CD4-positive, alpha-beta T cell treated with Interleukin-1 beta for 1 hour (primary cell): ENCODE results near the gene AGBL1.

Source experiments
- DNase-seq, 2 donors: peaks; one replicate each; pipeline ENCODE4 v3.0.0-alpha.2; 2020 to 2022

Gene AGBL1

GRCh38 chr15:86654501-86654900 is 574.8 kb downstream of the AGBL1 start:
- no peak for DNase-seq

DNA sequence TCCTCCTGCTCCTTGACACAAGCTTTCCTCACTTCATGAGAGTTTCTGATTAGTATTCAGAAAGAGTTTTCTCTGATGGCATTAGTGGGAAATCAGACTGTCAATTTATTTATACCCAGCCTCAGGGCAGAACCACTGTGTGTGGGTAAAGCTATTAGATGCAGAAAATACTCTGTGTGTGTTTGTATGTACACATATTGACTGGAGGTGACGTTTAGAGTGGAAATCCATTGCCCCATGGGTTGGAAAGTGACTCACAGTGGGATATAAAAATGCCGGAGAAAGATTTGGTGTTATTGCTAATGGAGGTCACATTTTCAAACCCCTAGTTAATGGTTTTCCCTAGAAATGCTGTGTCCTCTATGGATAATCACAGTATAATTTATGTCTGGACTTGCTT is 577.6 kb downstream of the AGBL1 start:
- no peak for DNase-seq

DNA sequence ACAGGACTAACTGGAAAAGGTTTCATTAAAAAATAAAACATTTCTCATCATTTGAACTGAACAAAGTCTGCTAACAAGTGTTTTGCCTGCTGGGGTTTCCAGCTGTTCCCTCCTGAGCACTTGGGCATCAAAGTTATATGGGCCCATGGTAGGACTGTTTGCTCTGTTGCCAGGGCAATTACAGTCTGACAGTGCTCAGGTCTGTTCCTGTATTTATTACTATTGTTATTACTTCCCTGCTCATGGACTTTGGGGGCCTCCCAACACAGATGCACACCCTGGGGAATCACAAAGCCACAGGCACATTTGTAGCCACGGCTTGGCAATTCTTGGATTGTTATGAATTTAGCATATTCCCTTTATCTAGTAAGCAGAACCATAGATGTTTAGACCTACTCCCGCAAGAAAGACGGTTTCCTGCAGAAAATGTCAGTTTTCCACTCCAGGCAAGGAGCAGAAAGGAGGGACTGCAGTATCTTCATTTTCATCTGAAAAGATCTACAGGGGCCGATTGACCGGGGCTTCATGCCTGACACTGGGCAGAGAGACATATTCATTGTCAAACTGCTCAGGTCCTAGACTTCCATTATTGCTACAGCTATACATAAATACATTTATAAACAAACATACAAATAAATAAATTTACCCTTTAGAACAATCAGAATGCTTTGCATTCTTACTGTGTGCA is 580.2 kb downstream of the AGBL1 start:
- DNase-seq: no peak

DNA sequence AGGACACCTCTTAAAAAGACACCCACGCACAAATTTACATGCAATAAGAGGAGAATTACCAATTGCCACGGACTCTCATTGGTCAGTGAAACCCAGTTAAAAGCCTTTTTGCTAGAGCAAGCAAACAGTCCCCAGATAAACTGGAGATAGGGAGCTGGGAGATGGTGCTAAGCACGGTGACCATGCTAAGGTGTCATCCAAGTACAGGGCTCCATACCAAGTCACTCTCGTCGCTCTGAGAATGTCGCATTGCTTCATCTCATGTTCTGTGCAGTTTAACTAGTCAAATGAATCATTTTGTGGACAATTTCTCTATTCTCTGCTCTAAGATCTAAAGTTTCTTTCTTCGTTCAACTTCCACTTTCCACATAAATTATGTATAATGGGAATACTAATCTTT is 581.9 kb downstream of the AGBL1 start:
- no peak for DNase-seq

GRCh38 chr15:86663304-86663703 is 583.6 kb downstream of the AGBL1 start:
- no peak for DNase-seq

- DNase-seq: no peak
Measured at GRCh38 chr15:86663979-86664378, 584.3 kb downstream of the AGBL1 start.

DNA sequence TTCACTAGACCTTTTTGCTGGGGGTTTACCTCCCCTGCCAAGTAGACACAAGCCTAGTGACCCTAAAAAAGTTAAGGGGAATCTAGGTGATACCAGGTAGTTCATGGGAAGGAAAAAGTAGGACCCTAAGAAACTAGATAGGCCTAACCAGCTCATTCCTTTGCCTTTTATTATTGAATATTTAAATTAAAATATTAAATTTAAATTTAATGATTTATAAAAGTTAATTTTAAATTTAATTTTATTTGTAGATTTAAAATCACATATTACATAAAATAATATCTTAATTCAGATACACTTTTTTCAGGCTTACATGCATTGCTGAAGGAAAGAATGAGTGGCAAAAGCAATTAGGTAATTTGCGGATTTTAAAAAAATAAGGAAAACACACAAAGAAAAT is 584.9 kb downstream of the AGBL1 start:
- no peak for DNase-seq

GRCh38 chr15:86676002-86676401 is 596.3 kb downstream of the AGBL1 start:
- DNase-seq: no peak

GRCh38 chr15:86677278-86677677 is 597.6 kb downstream of the AGBL1 start:
- no peak for DNase-seq

GRCh38 chr15:86685263-86685662 is 605.6 kb downstream of the AGBL1 start:
- no peak for DNase-seq

DNA sequence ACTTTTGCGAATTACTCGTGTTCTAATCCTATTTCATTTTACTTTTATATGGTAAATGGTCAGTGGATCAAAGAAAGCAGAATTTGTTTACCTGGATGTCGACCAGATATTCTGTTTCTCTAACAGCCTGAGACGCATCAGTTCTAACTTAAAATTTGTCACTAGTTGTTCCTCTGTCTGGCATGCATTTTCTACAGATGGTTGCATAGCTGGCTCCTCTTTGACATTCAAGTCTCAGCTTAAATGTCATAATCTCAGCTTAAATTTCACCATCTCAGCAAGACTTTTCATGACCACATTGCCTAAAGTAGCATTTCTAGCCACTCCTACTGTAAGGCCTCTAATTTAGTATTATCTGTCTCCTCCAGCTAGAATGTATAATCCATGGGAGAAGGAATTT is 609.3 kb downstream of the AGBL1 start:
- DNase-seq: no peak

GRCh38 chr15:86690566-86690965 is 610.9 kb downstream of the AGBL1 start:
- no peak for DNase-seq

DNA sequence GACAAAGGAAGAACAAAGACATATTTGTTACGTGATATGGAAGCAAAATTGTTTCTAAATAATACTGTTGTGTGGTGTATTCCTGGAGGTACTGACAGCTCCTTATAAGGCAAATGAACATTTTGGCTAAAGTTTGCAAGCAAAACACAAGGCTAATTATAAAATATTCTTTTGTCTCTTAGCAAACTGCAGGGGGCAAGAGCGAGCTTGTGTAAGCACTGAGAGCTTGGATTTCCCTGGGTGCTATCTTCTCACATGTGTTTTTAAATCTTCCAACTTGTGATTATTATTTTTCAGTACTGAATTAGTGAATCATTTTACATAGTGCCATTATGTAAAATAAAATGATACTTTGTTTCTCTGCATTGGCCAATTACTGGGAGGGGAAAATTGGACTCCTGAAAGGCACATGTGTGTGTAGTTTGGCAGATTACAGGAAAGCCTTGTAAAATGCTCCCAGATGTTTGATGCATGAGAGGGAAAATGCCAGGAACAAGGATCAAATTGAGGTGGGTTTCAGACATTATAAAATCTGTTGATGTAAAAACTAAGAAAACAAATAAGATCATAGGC is 611.5 kb downstream of the AGBL1 start:
- no peak for DNase-seq

- DNase-seq: no peak
Measured at GRCh38 chr15:86700864-86701610, 621.4 kb downstream of the AGBL1 start.

GRCh38 chr15:86701611-86701963 is 621.9 kb downstream of the AGBL1 start:
- no peak for DNase-seq

DNA sequence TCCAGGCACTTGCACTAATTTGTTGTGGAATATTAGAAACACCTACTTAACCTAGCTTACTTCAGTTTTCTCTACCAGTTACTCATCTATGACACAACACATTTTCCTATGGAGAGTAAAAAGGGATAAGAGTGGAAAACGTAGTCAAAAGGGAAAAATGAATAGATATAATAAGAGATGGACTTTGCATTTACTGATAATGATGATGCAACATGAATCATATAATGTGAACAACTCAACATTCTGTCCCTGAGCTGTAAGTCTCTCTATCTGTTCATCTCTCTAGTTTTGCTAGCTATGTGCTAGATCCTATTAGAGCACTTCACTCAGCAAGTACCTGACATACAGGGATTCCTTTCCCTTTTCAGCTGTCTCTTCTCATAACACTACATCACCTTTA is 627.1 kb downstream of the AGBL1 start:
- no peak for DNase-seq

GRCh38 chr15:86711476-86711875 is 631.8 kb downstream of the AGBL1 start:
- no peak for DNase-seq

DNA sequence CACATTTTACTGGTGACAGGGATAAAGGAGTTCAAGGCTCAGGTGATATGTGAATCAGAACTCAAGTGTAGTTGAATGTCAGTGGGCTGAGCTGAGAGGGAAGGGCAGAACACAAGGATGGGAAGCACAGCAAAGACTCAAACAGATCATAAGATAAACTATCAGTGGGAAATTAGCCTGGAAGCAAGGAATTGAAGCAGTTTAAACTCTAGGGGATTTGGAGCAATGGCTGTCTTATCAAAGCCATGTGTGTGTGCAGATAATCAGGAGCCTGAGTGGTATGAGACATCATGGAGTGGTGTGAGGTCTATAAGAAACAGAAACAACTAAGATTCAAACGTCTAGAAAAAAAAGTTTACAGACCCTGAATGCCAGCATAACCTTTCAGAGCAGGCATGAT is 634.6 kb downstream of the AGBL1 start:
- no peak for DNase-seq

DNA sequence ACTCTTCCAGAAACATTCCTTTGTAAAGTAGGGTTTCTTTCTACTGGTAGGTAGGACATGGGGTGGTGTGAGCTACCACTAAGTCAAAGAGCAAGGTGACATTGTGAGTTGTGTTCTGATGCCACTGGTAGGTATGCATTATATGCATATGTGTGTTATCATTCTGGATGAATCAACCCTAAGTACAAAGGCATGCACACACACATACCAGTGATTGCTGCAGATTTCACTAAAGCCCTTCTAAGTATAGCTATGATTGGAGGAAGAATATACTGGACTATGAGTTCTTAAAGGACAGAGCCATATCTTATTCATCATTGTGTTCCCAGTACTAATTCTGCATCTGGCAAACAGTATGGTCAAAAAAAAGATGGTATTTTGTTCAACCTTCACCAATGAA is 646.0 kb downstream of the AGBL1 start:
- no peak for DNase-seq

- DNase-seq: no peak
Measured at GRCh38 chr15:86735247-86736040, 655.8 kb downstream of the AGBL1 start.

- no peak for DNase-seq
Measured at GRCh38 chr15:86741917-86742316, 662.2 kb downstream of the AGBL1 start.

DNA sequence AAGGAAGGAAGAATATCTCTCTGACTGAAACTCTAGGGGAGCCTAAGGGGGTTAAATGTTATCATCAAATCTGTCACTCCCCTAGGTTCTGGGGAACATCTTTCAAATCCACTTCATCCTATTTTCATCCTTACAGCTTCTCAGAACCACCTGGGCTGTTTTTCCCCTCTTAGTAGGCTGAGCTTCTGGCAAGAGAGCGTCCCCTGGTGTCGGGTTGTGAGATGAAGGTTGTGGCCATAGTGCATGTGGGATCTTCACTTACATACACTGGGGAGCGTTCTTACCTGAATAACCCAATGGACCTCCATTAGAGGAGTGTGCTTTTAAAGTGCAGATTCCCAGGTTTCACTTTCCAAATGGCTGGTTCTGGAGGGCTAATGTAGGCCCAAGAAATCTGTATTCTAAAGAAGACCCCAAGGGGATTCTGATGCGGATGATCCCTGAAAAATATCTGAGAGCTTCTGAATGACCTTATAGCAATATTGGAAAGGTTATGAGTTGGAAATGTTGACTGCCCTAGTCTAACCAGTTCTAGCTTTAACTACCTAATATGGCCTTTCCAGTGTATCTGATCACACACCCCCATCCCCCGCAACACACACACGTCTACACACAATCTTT is 663.7 kb downstream of the AGBL1 start:
- DNase-seq: peak; percentile 22 to 54

- DNase-seq: no peak
Measured at GRCh38 chr15:86744198-86744780, 664.6 kb downstream of the AGBL1 start.
